H9 (cell line): ENCODE measurements around the gene SACM1L. TPM values are rescaled to one million over a fixed set of nuclear protein-coding genes. Genes with fewer than 3 reads are reported as not detected.

ENCODE experiments used
- DNase-seq: peaks from one replicate; pipeline ENCODE4 v3.0.0-alpha.2; 2017
- H2AFZ ChIP-seq: one replicate; pipeline ENCODE4 v1.6.1; 2013; ENCODE audit warnings: mild to moderate bottlenecking, low read length, control low read depth, moderate library complexity
- H2AK5ac ChIP-seq: 2 replicates; pipeline ENCODE4 v1.6.1; 2013; ENCODE audit warnings: low read length, control low read depth, mixed read lengths; ENCODE audit not compliant: insufficient read length
- H2BK120ac ChIP-seq: one replicate; pipeline ENCODE4 v1.6.1; 2013; ENCODE audit warnings: low read depth, mild to moderate bottlenecking, low read length, control low read depth, inconsistent platforms; ENCODE audit not compliant: poor library complexity, severe bottlenecking
- H2BK12ac ChIP-seq: 2 replicates; pipeline ENCODE4 v1.6.1; 2013; ENCODE audit warnings: low read length, control low read depth, mixed read lengths, low read depth; ENCODE audit not compliant: insufficient read length
- H2BK15ac ChIP-seq: 2 replicates; pipeline ENCODE4 v1.6.1; 2013; ENCODE audit warnings: low read depth, low read length, control low read depth
- H2BK20ac ChIP-seq: one replicate; pipeline ENCODE4 v1.6.1; 2013; ENCODE audit warnings: low read depth, mild to moderate bottlenecking, low read length, control low read depth, inconsistent platforms; ENCODE audit not compliant: poor library complexity, severe bottlenecking
- H2BK5ac ChIP-seq: 2 replicates; pipeline ENCODE4 v1.6.1; 2013; ENCODE audit warnings: low read length, control low read depth, mixed read lengths; ENCODE audit not compliant: insufficient read length
- H3K14ac ChIP-seq: 2 replicates; pipeline ENCODE4 v1.6.1; 2013; ENCODE audit warnings: low read length, control low read depth; ENCODE audit not compliant: insufficient read depth
- H3K18ac ChIP-seq: 2 replicates; pipeline ENCODE4 v1.6.1; 2013; ENCODE audit warnings: low read depth, mild to moderate bottlenecking, mixed read lengths, low read length, control low read depth; ENCODE audit not compliant: insufficient read length
- H3K23ac ChIP-seq: 2 replicates; pipeline ENCODE4 v1.6.1; 2013; ENCODE audit warnings: low read length, control low read depth, mixed read lengths, low read depth; ENCODE audit not compliant: insufficient read length
- H3K23me2 ChIP-seq: 2 replicates; pipeline ENCODE4 v1.6.1; 2013; ENCODE audit warnings: low read depth, mild to moderate bottlenecking, mixed read lengths, low read length, control low read depth; ENCODE audit not compliant: insufficient read length, poor library complexity, severe bottlenecking
- H3K27ac ChIP-seq: 2 replicates; pipeline ENCODE4 v1.5.1; 2013; ENCODE audit warnings: low read length, control low read depth, mixed read lengths, low read depth; ENCODE audit not compliant: insufficient read length
- H3K27me3 ChIP-seq: 2 replicates; pipeline ENCODE4 v1.6.1; 2013; ENCODE audit warnings: low read length, control low read depth, inconsistent platforms; ENCODE audit not compliant: insufficient read depth
- H3K4ac ChIP-seq: 2 replicates; pipeline ENCODE4 v1.6.1; 2013; ENCODE audit warnings: low read depth, mild to moderate bottlenecking, control low read depth, inconsistent platforms, low read length, moderate library complexity
- H3K4me1 ChIP-seq: 2 replicates; pipeline ENCODE4 v1.6.1; 2013; ENCODE audit warnings: low read length, control low read depth, inconsistent platforms; ENCODE audit not compliant: insufficient read depth
- H3K4me2 ChIP-seq: 2 replicates; pipeline ENCODE4 v1.6.1; 2013; ENCODE audit warnings: low read length, control low read depth, mixed read lengths; ENCODE audit not compliant: insufficient read length, insufficient read depth
- H3K56ac ChIP-seq: 2 replicates; pipeline ENCODE4 v1.6.1; 2013; ENCODE audit warnings: low read depth, mild to moderate bottlenecking, mixed read lengths, low read length, control low read depth; ENCODE audit not compliant: insufficient read length
- H3K79me1 ChIP-seq: 2 replicates; pipeline ENCODE4 v1.6.1; 2013; ENCODE audit warnings: low read depth, mild to moderate bottlenecking, moderate library complexity, low read length, control low read depth, inconsistent platforms; ENCODE audit not compliant: insufficient read depth, poor library complexity, severe bottlenecking
- H3K79me2 ChIP-seq: 2 replicates; pipeline ENCODE4 v1.6.1; 2013; ENCODE audit warnings: low read length, control low read depth, inconsistent platforms; ENCODE audit not compliant: insufficient read depth
- H3K9ac ChIP-seq: 2 replicates; pipeline ENCODE4 v1.6.1; 2013; ENCODE audit warnings: low read length, control low read depth, mixed read lengths; ENCODE audit not compliant: insufficient read length; ENCODE audit errors: extremely low read depth
- H3K9me3 ChIP-seq: one replicate; pipeline ENCODE4 v1.6.1; 2013; ENCODE audit warnings: low read depth, low read length, inconsistent platforms; ENCODE audit not compliant: control insufficient read depth
- H3T11ph ChIP-seq: one replicate; pipeline ENCODE4 v1.6.1; 2013; ENCODE audit warnings: mild to moderate bottlenecking, low read length, control low read depth, inconsistent platforms
- H4K20me1 ChIP-seq: one replicate; pipeline ENCODE4 v1.6.1; 2013; ENCODE audit not compliant: control insufficient read depth, insufficient read length, insufficient read depth
- H4K5ac ChIP-seq: 2 replicates; pipeline ENCODE4 v1.6.1; 2013; ENCODE audit warnings: low read depth, mild to moderate bottlenecking, mixed read lengths, low read length, control low read depth; ENCODE audit not compliant: insufficient read length
- H4K8ac ChIP-seq: replicated peaks from 2 replicates; pipeline ENCODE4 v1.6.1; 2013; ENCODE audit warnings: low read length, control low read depth, mixed read lengths, low read depth; ENCODE audit not compliant: insufficient read length
- H4K91ac ChIP-seq: 2 replicates; pipeline ENCODE4 v1.6.1; 2013; ENCODE audit warnings: low read depth, mild to moderate bottlenecking, moderate library complexity, mixed read lengths, low read length, control low read depth; ENCODE audit not compliant: insufficient read length
- H3K27ac Mint-ChIP-seq, 3 experiments: 2 replicates in 2 of 3; 3 replicates in 1 of 3; pipeline ENCODE4 v1.8.0; 2020 to 2021; ENCODE audit warnings: mixed read lengths in 3 of 3, mild to moderate bottlenecking in 1 of 3, moderate library complexity in 1 of 3
- H3K27me3 Mint-ChIP-seq: 2 replicates; pipeline ENCODE4 v1.8.0; 2021; ENCODE audit warnings: low read depth, mild to moderate bottlenecking, moderate library complexity, mixed read lengths
- H3K36me3 Mint-ChIP-seq, 3 experiments: 2 replicates in 2 of 3; 3 replicates in 1 of 3; pipeline ENCODE4 v1.8.0; 2020 to 2021; ENCODE audit warnings: low read depth in 3 of 3, mixed read lengths in 3 of 3; ENCODE audit not compliant: insufficient read depth in 1 of 3
- H3K4me1 Mint-ChIP-seq, 2 experiments: 2 replicates each; pipeline ENCODE4 v1.8.0; 2020; ENCODE audit warnings: mixed read lengths in 2 of 2
- H3K4me3 Mint-ChIP-seq, 2 experiments: 2 replicates in 1 of 2; 3 replicates in 1 of 2; pipeline ENCODE4 v1.8.0; 2020 to 2021; ENCODE audit warnings: mild to moderate bottlenecking in 2 of 2, mixed read lengths in 2 of 2, moderate library complexity in 1 of 2
- H3K9me3 Mint-ChIP-seq, 2 experiments: 2 replicates in 1 of 2; 3 replicates in 1 of 2; pipeline ENCODE4 v1.8.0; 2020; ENCODE audit warnings: mild to moderate bottlenecking in 2 of 2, mixed read lengths in 2 of 2, moderate library complexity in 1 of 2
- WGBS: extraction: QIAGEN DNeasy Blood & Tissue Kit; methylation state at CpG from one replicate; pipeline ENCODE4 v1.1.7; 2013; ENCODE audit warnings: missing lambda C conversion rate, low lambda C conversion rate, mixed read lengths; ENCODE audit not compliant: insufficient read length; ENCODE audit errors: extremely low coverage; 5-methylcytosine and 5-hydroxymethylcytosine counted together
- total RNA-seq: library from RNA; stranded (reverse); gene quantifications from 2 replicates; pipeline ENCODE4 v1.2.1, GENCODE V29; 2021
- TF ChIP-seq, protein P1 (sequence below): fragments of 200-600 bp; sonication (generic); conservative IDR thresholded peaks from 3 replicates; pipeline ENCODE4 v1.8.0; 2021; ENCODE audit warnings: antibody characterized with exemption, mild to moderate bottlenecking

Gene SACM1L
- total RNA-seq, 1 experiment from 2014 or later = 52.8 TPM

DNA sequence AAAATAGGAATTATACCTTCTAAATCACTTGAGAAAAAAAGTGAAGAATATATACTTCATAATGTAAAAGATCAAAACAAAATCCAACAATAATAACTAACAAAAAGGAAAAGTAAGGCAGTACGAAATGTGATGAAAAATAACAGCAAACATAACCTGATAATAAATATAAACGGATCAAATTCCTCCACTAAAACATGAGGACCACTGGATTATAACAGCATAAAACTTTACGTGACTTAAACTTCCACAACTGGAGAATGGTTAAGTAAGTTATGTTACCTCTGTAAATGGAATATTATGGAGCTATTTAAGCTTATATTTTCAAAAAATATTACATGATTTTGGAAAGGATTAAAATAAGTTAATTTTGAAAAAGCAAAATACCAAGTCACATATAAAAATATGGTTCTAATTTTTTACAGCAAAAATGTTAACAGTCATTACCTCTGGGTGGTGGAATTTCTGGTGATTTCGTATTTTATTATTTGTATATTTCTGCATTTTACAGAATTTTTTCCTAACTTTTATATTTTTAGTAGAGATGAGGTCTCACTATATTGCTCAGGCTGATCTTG lies 100.1 kb downstream of the SACM1L start:
- Histone ChIP-seq H3K18ac (no peak overlapping the region), H3K9me3 (no peaks in the 10 kb centered on the region), H2BK15ac (no peak overlapping the region), H3K9ac (no peak overlapping the region), H2BK12ac (no peak overlapping the region), H4K20me1 (no peaks in the 10 kb centered on the region), H3K23ac (no peak overlapping the region), H3K14ac (no peak overlapping the region), H2AFZ (no peak overlapping the region), H3K56ac (no peak overlapping the region), H3K79me2 (no peaks in the 10 kb centered on the region), H4K5ac (no peak overlapping the region), H3K79me1 (no peaks in the 10 kb centered on the region), H2BK20ac (no peak overlapping the region), H3T11ph (no peak overlapping the region), H3K27me3 (peaks cover 4% of the 10 kb centered on the region; the same call in 1 of the 2 replicates), H2AK5ac (no peak overlapping the region), H3K4ac (no peak overlapping the region), H2BK5ac (no peak overlapping the region), H3K23me2 (no peaks in the 10 kb centered on the region), H3K4me2 (no peak overlapping the region), H2BK120ac (no peak overlapping the region), H4K91ac (no peak overlapping the region), H4K8ac (no peak overlapping the region), H3K4me1 (no peaks in the 10 kb centered on the region), H3K27ac (no peak overlapping the region)
- Mint-ChIP-seq H3K4me1 (peaks cover 6% of the 10 kb centered on the region in 2 experiments), H3K36me3 (peaks cover 0 to 17% (median 2%) of the 10 kb centered on the region in 3 experiments; a peak in 4 of 7 replicates), H3K27me3 (peaks cover 55% of the 10 kb centered on the region), H3K9me3 (peaks cover 13 to 27% of the 10 kb centered on the region in 2 experiments), H3K4me3 (no peak overlapping the region), H3K27ac (no peak overlapping the region)
- WGBS = no CpG with 5 or more reads among the region's 4 CpGs
- no peak for DNase-seq
- TF ChIP-seq, protein P1, sequence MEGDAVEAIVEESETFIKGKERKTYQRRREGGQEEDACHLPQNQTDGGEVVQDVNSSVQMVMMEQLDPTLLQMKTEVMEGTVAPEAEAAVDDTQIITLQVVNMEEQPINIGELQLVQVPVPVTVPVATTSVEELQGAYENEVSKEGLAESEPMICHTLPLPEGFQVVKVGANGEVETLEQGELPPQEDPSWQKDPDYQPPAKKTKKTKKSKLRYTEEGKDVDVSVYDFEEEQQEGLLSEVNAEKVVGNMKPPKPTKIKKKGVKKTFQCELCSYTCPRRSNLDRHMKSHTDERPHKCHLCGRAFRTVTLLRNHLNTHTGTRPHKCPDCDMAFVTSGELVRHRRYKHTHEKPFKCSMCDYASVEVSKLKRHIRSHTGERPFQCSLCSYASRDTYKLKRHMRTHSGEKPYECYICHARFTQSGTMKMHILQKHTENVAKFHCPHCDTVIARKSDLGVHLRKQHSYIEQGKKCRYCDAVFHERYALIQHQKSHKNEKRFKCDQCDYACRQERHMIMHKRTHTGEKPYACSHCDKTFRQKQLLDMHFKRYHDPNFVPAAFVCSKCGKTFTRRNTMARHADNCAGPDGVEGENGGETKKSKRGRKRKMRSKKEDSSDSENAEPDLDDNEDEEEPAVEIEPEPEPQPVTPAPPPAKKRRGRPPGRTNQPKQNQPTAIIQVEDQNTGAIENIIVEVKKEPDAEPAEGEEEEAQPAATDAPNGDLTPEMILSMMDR = no peak
